ENCODE measurements around the gene DMKN. TPM values are rescaled to one million over a fixed set of nuclear protein-coding genes. Genes with fewer than 3 reads are reported as not detected.
"Not testable (repeated sequence)": the region's sequence is repeated elsewhere in the genome, so short reads cannot be mapped to it uniquely, and the experiment has no call there.

Gene DMKN
- total RNA-seq, 1 donor from 2014 or later = not detected

- Histone ChIP-seq H3K4me1 (ENCODE audit: control insufficient read depth in 3 of 3, insufficient read depth in 3 of 3, low read length in 3 of 3) (no peaks in the 10 kb centered on the region), H3K36me3 (ENCODE audit: control insufficient read depth in 3 of 3, insufficient read depth in 3 of 3, low read length in 3 of 3) (no peaks in the 10 kb centered on the region), H3K27ac (ENCODE audit: low read depth, low read length) (no peak overlapping the region), H3K27me3 (ENCODE audit: control insufficient read depth in 3 of 3, insufficient read depth in 3 of 3, low read length in 3 of 3) (peaks cover 15 to 47% (median 40%) of the 10 kb centered on the region in 3 donors), H3K9me3 (ENCODE audit: control insufficient read depth in 3 of 3, low read length in 3 of 3) (no peaks in the 10 kb centered on the region), H3K4me3 (ENCODE audit: low read length in 3 of 3) (no peak overlapping the region), H3K9ac (ENCODE audit: low read depth in 1 of 3, low read length in 3 of 3) (no peak overlapping the region)
These were observed 24.8 kb downstream of the DMKN start for GRCh38 chr19:35488677-35489076.

GRCh38 chr19:35487656-35488182 lies 25.7 kb downstream of the DMKN start:
- Histone ChIP-seq H3K9me3 (ENCODE audit: control insufficient read depth in 3 of 3, low read length in 3 of 3) (no peaks in the 10 kb centered on the region), H3K4me3 (ENCODE audit: low read length in 3 of 3) (no peak overlapping the region), H3K9ac (ENCODE audit: low read depth in 1 of 3, low read length in 3 of 3) (no peak overlapping the region), H3K36me3 (ENCODE audit: control insufficient read depth in 3 of 3, insufficient read depth in 3 of 3, low read length in 3 of 3) (no peaks in the 10 kb centered on the region), H3K27ac (ENCODE audit: low read depth, low read length) (no peak overlapping the region), H3K27me3 (ENCODE audit: control insufficient read depth in 3 of 3, insufficient read depth in 3 of 3, low read length in 3 of 3) (peaks cover 13 to 46% (median 37%) of the 10 kb centered on the region in 3 donors), H3K4me1 (ENCODE audit: control insufficient read depth in 3 of 3, insufficient read depth in 3 of 3, low read length in 3 of 3) (no peaks in the 10 kb centered on the region)

GRCh38 chr19:35486268-35486708 lies 27.2 kb downstream of the DMKN start:
- Histone ChIP-seq H3K9ac (ENCODE audit: low read depth in 1 of 3, low read length in 3 of 3) (no peak overlapping the region), H3K36me3 (ENCODE audit: control insufficient read depth in 3 of 3, insufficient read depth in 3 of 3, low read length in 3 of 3) (no peaks in the 10 kb centered on the region), H3K27ac (ENCODE audit: low read depth, low read length) (no peak overlapping the region), H3K4me3 (ENCODE audit: low read length in 3 of 3) (no peak overlapping the region), H3K4me1 (ENCODE audit: control insufficient read depth in 3 of 3, insufficient read depth in 3 of 3, low read length in 3 of 3) (no peaks in the 10 kb centered on the region), H3K9me3 (ENCODE audit: control insufficient read depth in 3 of 3, low read length in 3 of 3) (no peaks in the 10 kb centered on the region), H3K27me3 (ENCODE audit: control insufficient read depth in 3 of 3, insufficient read depth in 3 of 3, low read length in 3 of 3) (peaks cover 9 to 33% (median 28%) of the 10 kb centered on the region in 3 donors)

GRCh38 chr19:35484252-35485036 lies 29.0 kb downstream of the DMKN start:
- no peak overlapping the region for H3K4me3 ChIP-seq (ENCODE audit: low read length in 3 of 3)
- H3K27me3 ChIP-seq (ENCODE audit: control insufficient read depth in 3 of 3, insufficient read depth in 3 of 3, low read length in 3 of 3) = peaks cover 4 to 18% (median 15%) of the 10 kb centered on the region in 3 donors
- no peak overlapping the region for H3K27ac ChIP-seq (ENCODE audit: low read depth, low read length)
- H3K36me3 ChIP-seq (ENCODE audit: control insufficient read depth in 3 of 3, insufficient read depth in 3 of 3, low read length in 3 of 3) = no peaks in the 10 kb centered on the region
- no peaks in the 10 kb centered on the region for H3K9me3 ChIP-seq (ENCODE audit: control insufficient read depth in 3 of 3, low read length in 3 of 3)
- H3K9ac ChIP-seq (ENCODE audit: low read depth in 1 of 3, low read length in 3 of 3) = no peak overlapping the region
- no peaks in the 10 kb centered on the region for H3K4me1 ChIP-seq (ENCODE audit: control insufficient read depth in 3 of 3, insufficient read depth in 3 of 3, low read length in 3 of 3)

DNA sequence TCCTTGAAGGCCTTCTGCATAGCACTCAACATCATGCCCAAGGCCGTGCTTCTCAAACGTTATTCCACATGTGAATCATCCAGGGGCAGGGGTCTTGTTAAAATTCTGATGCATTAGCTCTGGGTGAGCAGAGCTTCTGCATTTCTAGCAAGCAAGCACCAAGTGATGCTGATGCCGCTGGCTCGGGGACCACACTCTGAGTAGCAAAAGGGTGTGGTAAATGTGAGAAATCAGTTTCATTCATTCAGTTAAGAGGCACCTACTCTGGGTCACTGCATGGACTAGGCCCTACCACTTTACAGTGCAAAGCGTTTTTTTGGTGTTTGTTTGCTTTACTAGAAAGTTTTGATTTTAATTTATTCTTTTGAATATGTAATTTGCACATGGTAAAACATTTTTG lies 30.4 kb downstream of the DMKN start:
- Histone ChIP-seq H3K9ac (ENCODE audit: low read depth in 1 of 3, low read length in 3 of 3) (no peak overlapping the region), H3K4me1 (ENCODE audit: control insufficient read depth in 3 of 3, insufficient read depth in 3 of 3, low read length in 3 of 3) (no peaks in the 10 kb centered on the region), H3K27ac (ENCODE audit: low read depth, low read length) (no peak overlapping the region), H3K4me3 (ENCODE audit: low read length in 3 of 3) (no peak overlapping the region), H3K36me3 (ENCODE audit: control insufficient read depth in 3 of 3, insufficient read depth in 3 of 3, low read length in 3 of 3) (no peaks in the 10 kb centered on the region), H3K27me3 (ENCODE audit: control insufficient read depth in 3 of 3, insufficient read depth in 3 of 3, low read length in 3 of 3) (peaks cover 0 to 5% (median 5%) of the 10 kb centered on the region in 3 donors), H3K9me3 (ENCODE audit: control insufficient read depth in 3 of 3, low read length in 3 of 3) (no peaks in the 10 kb centered on the region)

DNA sequence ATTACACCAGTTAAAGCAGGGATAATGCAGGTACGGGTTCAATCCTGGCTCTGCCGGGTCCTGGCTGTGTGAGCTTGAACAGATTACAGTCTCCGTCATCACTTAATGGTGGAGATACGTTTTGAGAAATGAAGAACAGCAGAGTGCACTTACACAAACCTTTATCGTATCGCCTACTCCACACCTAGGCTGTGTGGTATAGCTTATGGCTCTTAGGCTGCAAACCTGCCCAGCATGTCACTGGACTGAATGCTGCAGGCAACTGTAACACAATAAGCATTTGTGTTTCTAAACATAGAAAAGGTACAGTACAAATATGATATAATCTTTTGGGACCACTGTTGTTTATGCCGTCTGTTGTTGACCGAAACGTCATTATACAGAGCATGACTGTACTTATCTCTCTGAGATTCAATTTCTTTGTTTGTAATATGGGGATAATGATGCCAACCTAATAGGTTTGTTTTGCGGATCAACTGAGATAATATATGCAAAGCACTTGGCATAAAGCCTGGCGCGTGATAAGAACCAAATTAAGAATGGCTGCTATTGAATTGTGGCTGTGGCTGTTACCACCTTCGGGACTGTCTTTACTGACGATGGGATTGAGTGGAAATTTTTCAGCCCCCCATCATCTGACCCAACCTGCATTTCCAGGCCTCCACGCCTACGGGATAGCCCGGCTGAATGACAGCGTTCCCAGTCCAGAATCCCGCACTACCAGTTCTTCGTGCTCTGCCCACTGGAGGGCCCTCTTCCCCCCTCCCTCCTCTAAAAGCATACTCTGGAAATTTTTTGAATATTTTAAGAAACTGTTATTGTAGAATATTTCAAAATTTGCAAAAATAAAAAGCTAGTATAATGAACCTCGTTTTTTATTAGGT lies 34.4 kb downstream of the DMKN start:
- peaks cover 0 to 6% (median 0%) of the 10 kb centered on the region in 3 donors for H3K27me3 ChIP-seq (ENCODE audit: control insufficient read depth in 3 of 3, insufficient read depth in 3 of 3, low read length in 3 of 3)
- H3K27ac ChIP-seq (ENCODE audit: low read depth, low read length) = no peak overlapping the region
- no peak overlapping the region for H3K9ac ChIP-seq (ENCODE audit: low read depth in 1 of 3, low read length in 3 of 3)
- no peaks in the 10 kb centered on the region for H3K36me3 ChIP-seq (ENCODE audit: control insufficient read depth in 3 of 3, insufficient read depth in 3 of 3, low read length in 3 of 3)
- no peaks in the 10 kb centered on the region for H3K4me1 ChIP-seq (ENCODE audit: control insufficient read depth in 3 of 3, insufficient read depth in 3 of 3, low read length in 3 of 3)
- H3K9me3 ChIP-seq (ENCODE audit: control insufficient read depth in 3 of 3, low read length in 3 of 3) = no peaks in the 10 kb centered on the region
- H3K4me3 ChIP-seq (ENCODE audit: low read length in 3 of 3) = no peak overlapping the region

DNA sequence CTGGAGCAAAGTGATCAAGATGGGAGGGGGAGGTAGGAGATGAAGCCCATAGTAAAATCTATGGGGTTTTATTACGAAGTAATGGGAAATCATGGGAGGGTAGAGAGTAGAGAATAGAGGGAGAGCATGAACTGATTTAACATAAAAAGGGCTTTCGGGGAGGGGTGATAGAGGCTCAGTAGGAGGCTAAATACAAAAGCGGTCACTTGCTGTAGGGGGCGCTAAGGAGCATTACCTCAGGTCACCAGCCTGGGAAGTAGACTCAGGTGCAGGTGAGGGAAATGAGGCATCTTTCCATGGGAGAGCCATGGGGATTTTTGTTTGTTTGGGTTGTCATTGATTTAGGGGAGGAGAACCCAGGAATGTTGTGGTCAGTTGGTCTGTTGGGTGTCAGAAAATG lies 37.3 kb downstream of the DMKN start:
- Histone ChIP-seq H3K9me3 (ENCODE audit: control insufficient read depth in 3 of 3, low read length in 3 of 3) (no peaks in the 10 kb centered on the region), H3K4me3 (ENCODE audit: low read length in 3 of 3) (no peak overlapping the region), H3K36me3 (ENCODE audit: control insufficient read depth in 3 of 3, insufficient read depth in 3 of 3, low read length in 3 of 3) (no peaks in the 10 kb centered on the region), H3K27me3 (ENCODE audit: control insufficient read depth in 3 of 3, insufficient read depth in 3 of 3, low read length in 3 of 3) (peaks cover 0 to 6% (median 0%) of the 10 kb centered on the region in 3 donors), H3K4me1 (ENCODE audit: control insufficient read depth in 3 of 3, insufficient read depth in 3 of 3, low read length in 3 of 3) (no peaks in the 10 kb centered on the region), H3K9ac (ENCODE audit: low read depth in 1 of 3, low read length in 3 of 3) (no peak overlapping the region), H3K27ac (ENCODE audit: low read depth, low read length) (no peak overlapping the region)

DNA sequence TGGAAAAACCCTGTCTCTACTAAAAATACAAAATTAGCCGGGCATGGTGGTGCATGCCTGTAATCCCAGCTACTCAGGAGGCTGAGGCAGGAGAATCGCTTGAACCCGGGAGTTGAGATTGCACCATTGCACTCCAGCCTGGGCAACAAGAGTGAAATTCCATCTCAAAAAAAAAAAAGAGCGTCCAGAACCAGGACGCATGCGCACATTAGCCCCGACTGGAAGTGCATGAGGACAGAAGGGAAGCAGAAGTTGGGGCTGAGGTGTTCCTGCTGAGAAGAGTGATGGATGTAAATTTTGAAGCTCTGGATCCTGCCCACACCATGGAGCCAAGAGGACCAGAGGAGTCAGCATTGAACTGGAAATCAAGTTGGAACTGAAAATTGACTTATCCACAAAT lies 38.9 kb downstream of the DMKN start:
- not testable (repeated sequence) for H3K4me3 ChIP-seq (ENCODE audit: low read length in 3 of 3); H3K27me3 ChIP-seq (ENCODE audit: control insufficient read depth in 3 of 3, insufficient read depth in 3 of 3, low read length in 3 of 3); H3K36me3 ChIP-seq (ENCODE audit: control insufficient read depth in 3 of 3, insufficient read depth in 3 of 3, low read length in 3 of 3); H3K4me1 ChIP-seq (ENCODE audit: control insufficient read depth in 3 of 3, insufficient read depth in 3 of 3, low read length in 3 of 3); H3K9ac ChIP-seq (ENCODE audit: low read depth in 1 of 3, low read length in 3 of 3); H3K27ac ChIP-seq (ENCODE audit: low read depth, low read length); H3K9me3 ChIP-seq (ENCODE audit: control insufficient read depth in 3 of 3, low read length in 3 of 3)

DNA sequence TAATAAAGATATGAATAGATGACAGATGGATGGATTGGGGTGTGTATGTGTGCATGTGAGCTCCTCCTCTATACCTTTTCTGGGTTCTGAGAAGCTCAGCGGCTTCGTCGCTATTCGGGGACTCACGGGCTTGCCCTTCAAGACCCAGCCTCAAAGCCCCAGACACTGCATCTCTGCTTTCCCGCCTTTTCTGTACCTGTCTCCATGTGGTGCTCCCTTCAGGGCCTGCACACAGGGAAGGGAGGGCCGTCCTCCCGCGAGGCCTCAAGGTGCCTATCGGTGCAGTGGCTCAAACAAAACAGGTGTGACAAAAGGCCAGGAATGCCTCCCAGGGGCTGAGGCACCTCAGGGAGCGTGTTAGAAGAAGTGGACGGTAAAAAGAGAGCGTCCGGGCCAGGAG lies 39.3 kb downstream of the DMKN start:
- Histone ChIP-seq H3K36me3 (ENCODE audit: control insufficient read depth in 3 of 3, insufficient read depth in 3 of 3, low read length in 3 of 3) (no peaks in the 10 kb centered on the region), H3K4me1 (ENCODE audit: control insufficient read depth in 3 of 3, insufficient read depth in 3 of 3, low read length in 3 of 3) (no peaks in the 10 kb centered on the region), H3K9me3 (ENCODE audit: control insufficient read depth in 3 of 3, low read length in 3 of 3) (no peaks in the 10 kb centered on the region), H3K27me3 (ENCODE audit: control insufficient read depth in 3 of 3, insufficient read depth in 3 of 3, low read length in 3 of 3) (peaks cover 0 to 6% (median 0%) of the 10 kb centered on the region in 3 donors), H3K9ac (ENCODE audit: low read depth in 1 of 3, low read length in 3 of 3) (no peak overlapping the region), H3K27ac (ENCODE audit: low read depth, low read length) (no peak overlapping the region), H3K4me3 (ENCODE audit: low read length in 3 of 3) (no peak overlapping the region)

DNA sequence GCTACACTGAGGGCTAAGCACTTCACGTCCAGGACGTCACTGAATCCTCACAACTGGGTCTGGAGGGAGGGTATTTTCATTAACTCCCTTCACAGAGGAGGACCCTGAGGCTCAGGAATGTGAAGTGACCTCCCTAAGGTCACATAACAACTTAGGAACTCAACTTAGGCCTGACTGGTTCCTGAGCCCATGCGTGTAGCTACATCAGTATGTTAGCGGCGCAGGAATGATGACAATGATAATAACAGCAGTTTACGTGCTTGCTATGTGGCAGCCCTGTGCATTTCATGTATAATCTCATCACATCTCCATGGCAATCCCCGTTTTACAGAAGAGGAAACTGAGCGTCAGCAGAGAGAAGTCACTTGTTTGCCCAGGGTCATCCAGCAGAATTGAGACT lies 41.5 kb downstream of the DMKN start:
- Histone ChIP-seq H3K9me3 (ENCODE audit: control insufficient read depth in 3 of 3, low read length in 3 of 3) (no peaks in the 10 kb centered on the region), H3K36me3 (ENCODE audit: control insufficient read depth in 3 of 3, insufficient read depth in 3 of 3, low read length in 3 of 3) (no peaks in the 10 kb centered on the region), H3K4me1 (ENCODE audit: control insufficient read depth in 3 of 3, insufficient read depth in 3 of 3, low read length in 3 of 3) (no peaks in the 10 kb centered on the region), H3K27me3 (ENCODE audit: control insufficient read depth in 3 of 3, insufficient read depth in 3 of 3, low read length in 3 of 3) (peaks cover 0 to 6% (median 0%) of the 10 kb centered on the region in 3 donors), H3K9ac (ENCODE audit: low read depth in 1 of 3, low read length in 3 of 3) (no peak overlapping the region), H3K4me3 (ENCODE audit: low read length in 3 of 3) (no peak overlapping the region), H3K27ac (ENCODE audit: low read depth, low read length) (no peak overlapping the region)

All from skeletal muscle tissue (tissue), 4 donors.